Measurements from ENCODE around the gene GSTM2.

The GSTM2 gene

DNA sequence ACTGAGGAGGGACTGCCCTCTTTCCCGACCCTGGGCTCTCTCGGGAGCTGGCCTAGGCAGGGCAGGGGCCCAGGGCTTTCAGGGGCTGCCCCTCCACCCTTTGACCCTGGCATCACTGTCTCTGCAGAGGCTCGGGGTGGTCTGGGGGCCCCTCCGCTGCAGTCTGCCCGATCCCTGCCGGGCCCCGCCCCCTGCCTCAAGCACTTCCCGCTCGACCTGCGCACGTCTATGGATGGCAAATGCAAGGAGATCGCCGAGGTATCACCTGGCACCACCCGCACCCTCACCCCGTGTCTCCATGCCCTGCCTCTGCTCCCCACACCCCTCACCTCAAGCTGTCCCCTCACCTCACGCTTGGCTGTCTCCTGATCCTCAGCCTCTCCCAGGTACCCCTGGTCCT, 42.7 kb upstream of the GSTM2 start:
- no peak for TF ChIP-seq CTCF (IDR thresholded peaks at IDR 0.05; ENCODE audit: insufficient read depth, low read length, poor library complexity, severe bottlenecking)
- peaks cover 27% of the 10 kb centered on the region for H3K36me3 ChIP-seq (ENCODE audit: control insufficient read depth, insufficient read depth, low read length)
- H3K27me3 ChIP-seq (replicated peaks; ENCODE audit: control insufficient read depth, insufficient read depth, low read length): no peaks in the 10 kb centered on the region

DNA sequence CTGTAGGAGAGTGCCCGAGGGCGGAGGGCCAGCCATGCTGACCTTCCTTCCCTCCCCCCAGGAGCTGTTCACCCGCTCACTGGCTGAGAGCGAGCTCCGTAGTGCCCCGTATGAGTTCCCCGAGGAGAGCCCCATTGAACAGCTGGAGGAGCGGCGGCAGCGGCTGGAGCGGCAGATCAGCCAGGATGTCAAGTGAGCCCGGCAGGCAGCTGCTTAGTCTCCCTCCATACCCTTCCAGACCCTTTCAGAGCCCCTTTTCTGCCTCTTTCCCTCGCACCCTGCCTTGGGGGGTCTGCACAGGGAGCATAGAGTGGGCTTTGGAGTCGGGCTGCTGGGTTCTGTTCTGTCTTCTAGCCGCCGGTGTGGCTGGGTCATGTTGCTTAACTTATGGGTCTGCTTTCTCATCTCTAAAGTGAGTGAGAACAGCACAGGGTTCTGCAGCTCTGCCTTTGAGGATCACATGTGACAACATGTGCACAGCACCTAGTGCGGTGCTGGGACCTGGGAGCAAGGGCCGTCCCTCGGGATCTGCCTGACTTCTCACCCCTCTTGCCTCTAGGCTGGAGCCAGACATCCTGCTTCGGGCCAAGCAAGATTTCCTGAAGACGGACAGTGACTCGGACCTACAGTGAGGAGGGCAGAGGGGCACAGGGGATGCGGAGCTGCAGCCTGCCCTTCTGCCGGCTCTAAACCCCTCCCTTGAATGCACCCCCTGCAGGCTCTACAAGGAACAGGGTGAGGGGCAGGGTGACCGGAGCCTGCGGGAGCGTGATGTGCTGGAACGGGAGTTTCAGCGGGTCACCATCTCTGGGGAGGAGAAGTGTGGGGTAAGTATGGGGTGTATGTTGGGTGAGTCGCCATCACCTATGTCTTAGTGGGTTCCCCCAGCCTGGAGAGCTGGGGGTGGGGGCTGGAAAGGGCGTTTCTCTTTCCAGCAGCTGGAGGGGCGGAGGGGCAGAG, 42.0 kb upstream of the GSTM2 start:
- H3K4me3 ChIP-seq (replicated peaks; ENCODE audit: low read depth, low read length): no peak overlapping the region

More for the DNA sequence above, 42.7 kb upstream of the GSTM2 start:
- DNase-seq (ENCODE audit: extremely low read depth, insufficient read length): no peak
- no peak overlapping the region for H3K4me3 ChIP-seq (replicated peaks; ENCODE audit: low read depth, low read length)

DNA sequence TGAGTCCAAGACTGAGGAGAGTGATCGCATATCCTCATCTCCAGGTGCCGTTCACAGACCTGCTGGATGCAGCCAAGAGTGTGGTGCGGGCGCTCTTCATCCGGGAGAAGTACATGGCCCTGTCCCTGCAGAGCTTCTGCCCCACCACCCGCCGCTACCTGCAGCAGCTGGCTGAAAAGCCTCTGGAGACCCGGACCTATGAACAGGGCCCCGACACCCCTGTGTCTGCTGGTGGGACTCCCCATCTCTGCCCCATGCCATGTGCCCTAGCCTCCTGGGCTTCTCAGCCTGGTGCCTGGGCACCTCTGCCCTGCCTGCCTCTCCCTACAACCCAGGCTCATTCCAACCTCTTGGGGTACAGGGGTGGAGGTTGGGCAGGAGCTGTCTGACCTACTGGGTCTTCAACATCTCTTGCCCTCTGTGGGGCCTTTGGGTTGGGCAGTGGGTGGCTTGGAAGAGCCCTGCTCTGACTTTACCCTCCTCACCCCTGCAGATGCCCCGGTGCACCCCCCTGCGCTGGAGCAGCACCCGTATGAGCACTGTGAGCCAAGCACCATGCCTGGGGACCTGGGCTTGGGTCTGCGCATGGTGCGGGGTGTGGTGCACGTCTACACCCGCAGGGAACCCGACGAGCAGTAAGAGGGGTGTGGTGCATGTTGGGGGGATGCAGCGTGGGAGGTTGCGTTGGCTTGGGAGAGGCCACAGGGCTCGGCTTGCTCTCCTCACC, 41.0 kb upstream of the GSTM2 start:
- H3K36me3 ChIP-seq (ENCODE audit: control insufficient read depth, insufficient read depth, low read length): peaks cover 39% of the 10 kb centered on the region
- TF ChIP-seq CTCF (IDR thresholded peaks at IDR 0.05; ENCODE audit: insufficient read depth, low read length, poor library complexity, severe bottlenecking): no peak
- no peak for DNase-seq (ENCODE audit: extremely low read depth, insufficient read length)

More for the DNA sequence above, 42.0 kb upstream of the GSTM2 start:
- DNase-seq (ENCODE audit: extremely low read depth, insufficient read length): no peak
- no peaks in the 10 kb centered on the region for H3K27me3 ChIP-seq (replicated peaks; ENCODE audit: control insufficient read depth, insufficient read depth, low read length)
- H3K36me3 ChIP-seq (ENCODE audit: control insufficient read depth, insufficient read depth, low read length): peaks cover 31% of the 10 kb centered on the region
- no peak for TF ChIP-seq CTCF (IDR thresholded peaks at IDR 0.05; ENCODE audit: insufficient read depth, low read length, poor library complexity, severe bottlenecking)

GRCh38 chr1:109627692-109628399, 40.0 kb upstream of the GSTM2 start:
- TF ChIP-seq CTCF (IDR thresholded peaks at IDR 0.05; ENCODE audit: insufficient read depth, low read length, poor library complexity, severe bottlenecking): no peak
- Histone ChIP-seq H3K36me3 (ENCODE audit: control insufficient read depth, insufficient read depth, low read length) (peaks cover 41% of the 10 kb centered on the region), H3K4me3 (replicated peaks; ENCODE audit: low read depth, low read length) (no peak overlapping the region), H3K27me3 (replicated peaks; ENCODE audit: control insufficient read depth, insufficient read depth, low read length) (no peaks in the 10 kb centered on the region)
- no peak for DNase-seq (ENCODE audit: extremely low read depth, insufficient read length)

More for the DNA sequence above, 41.0 kb upstream of the GSTM2 start:
- H3K27me3 ChIP-seq (replicated peaks; ENCODE audit: control insufficient read depth, insufficient read depth, low read length): no peaks in the 10 kb centered on the region
- H3K4me3 ChIP-seq (replicated peaks; ENCODE audit: low read depth, low read length): no peak overlapping the region

- Histone ChIP-seq H3K36me3 (ENCODE audit: control insufficient read depth, insufficient read depth, low read length) (peaks cover 41% of the 10 kb centered on the region), H3K27me3 (replicated peaks; ENCODE audit: control insufficient read depth, insufficient read depth, low read length) (no peaks in the 10 kb centered on the region)
- no peak for DNase-seq (ENCODE audit: extremely low read depth, insufficient read length)
These were observed 39.1 kb upstream of the GSTM2 start for GRCh38 chr1:109628540-109629321.

More at GRCh38 chr1:109628540-109629321, 39.1 kb upstream of the GSTM2 start:
- no peak for TF ChIP-seq CTCF (IDR thresholded peaks at IDR 0.05; ENCODE audit: insufficient read depth, low read length, poor library complexity, severe bottlenecking)
- H3K4me3 ChIP-seq (replicated peaks; ENCODE audit: low read depth, low read length): no peak overlapping the region
